Stomach smooth muscle (tissue), 2 donors: ENCODE results near the gene AUP1.

Experiments
- H3K27ac ChIP-seq: one replicate; pipeline ENCODE4 v1.7.0; 2013; ENCODE audit warnings: mild to moderate bottlenecking, low read length, inconsistent platforms
- H3K27me3 ChIP-seq, 2 donors: one replicate each; pipeline ENCODE4 v1.7.0; 2013; ENCODE audit warnings: low read length in 2 of 2; ENCODE audit not compliant: insufficient read depth in 2 of 2, control insufficient read depth in 1 of 2
- H3K36me3 ChIP-seq, 2 donors: one replicate each; pipeline ENCODE4 v1.7.0; 2013; ENCODE audit warnings: low read length in 2 of 2; ENCODE audit not compliant: control insufficient read depth in 2 of 2, insufficient read depth in 2 of 2
- H3K4me1 ChIP-seq: one replicate; pipeline ENCODE4 v1.7.0; 2013; ENCODE audit warnings: low read length; ENCODE audit not compliant: control insufficient read depth, insufficient read depth
- H3K4me3 ChIP-seq, 2 donors: one replicate each; pipeline ENCODE4 v1.7.0; 2013; ENCODE audit warnings: low read length in 2 of 2
- H3K9ac ChIP-seq, 2 donors: one replicate each; pipeline ENCODE4 v1.7.0; 2013; ENCODE audit warnings: low read length in 2 of 2, mild to moderate bottlenecking in 1 of 2
- H3K9me3 ChIP-seq, 2 donors: one replicate each; pipeline ENCODE4 v1.7.0; 2013; ENCODE audit warnings: low read length in 2 of 2; ENCODE audit not compliant: control insufficient read depth in 2 of 2
- donor health status: healthy.
- donor health status: Pancreatic carcinoma.

Gene AUP1

GRCh38 chr2:74556831-74557370, 27.4 kb upstream of the AUP1 start:
- Histone ChIP-seq H3K36me3 (no peaks in the 10 kb centered on the region), H3K27me3 (peaks cover 3 to 7% of the 10 kb centered on the region in 2 donors), H3K4me3 (no peak overlapping the region), H3K4me1 (peaks cover 24% of the 10 kb centered on the region), H3K9me3 (no peaks in the 10 kb centered on the region), H3K27ac (no peak overlapping the region), H3K9ac (no peak overlapping the region)

- Histone ChIP-seq H3K27ac (no peak overlapping the region), H3K4me3 (no peak overlapping the region), H3K4me1 (peaks cover 24% of the 10 kb centered on the region), H3K9ac (no peak overlapping the region), H3K9me3 (no peaks in the 10 kb centered on the region), H3K36me3 (no peaks in the 10 kb centered on the region), H3K27me3 (peaks cover 3% of the 10 kb centered on the region in 2 donors)
Measured at GRCh38 chr2:74556159-74556558, 26.7 kb upstream of the AUP1 start.

GRCh38 chr2:74555610-74556103, 26.2 kb upstream of the AUP1 start:
- Histone ChIP-seq H3K9ac (no peak overlapping the region), H3K4me3 (peak overlapping the region; percentile 25 to 85), H3K27ac (no peak overlapping the region), H3K4me1 (peaks cover 24% of the 10 kb centered on the region), H3K27me3 (peaks cover 3% of the 10 kb centered on the region in 2 donors), H3K9me3 (no peaks in the 10 kb centered on the region), H3K36me3 (no peaks in the 10 kb centered on the region)

- Histone ChIP-seq H3K27me3 (peaks cover 0 to 9% of the 10 kb centered on the region in 2 donors), H3K36me3 (no peaks in the 10 kb centered on the region), H3K4me1 (peaks cover 24% of the 10 kb centered on the region), H3K9me3 (no peaks in the 10 kb centered on the region), H3K9ac (peak overlapping the region; percentile 16 to 58), H3K27ac (peak overlapping the region; percentile 18), H3K4me3 (peak overlapping the region; percentile 25 to 85)
Measured at GRCh38 chr2:74554820-74555531, 25.5 kb upstream of the AUP1 start.

DNA sequence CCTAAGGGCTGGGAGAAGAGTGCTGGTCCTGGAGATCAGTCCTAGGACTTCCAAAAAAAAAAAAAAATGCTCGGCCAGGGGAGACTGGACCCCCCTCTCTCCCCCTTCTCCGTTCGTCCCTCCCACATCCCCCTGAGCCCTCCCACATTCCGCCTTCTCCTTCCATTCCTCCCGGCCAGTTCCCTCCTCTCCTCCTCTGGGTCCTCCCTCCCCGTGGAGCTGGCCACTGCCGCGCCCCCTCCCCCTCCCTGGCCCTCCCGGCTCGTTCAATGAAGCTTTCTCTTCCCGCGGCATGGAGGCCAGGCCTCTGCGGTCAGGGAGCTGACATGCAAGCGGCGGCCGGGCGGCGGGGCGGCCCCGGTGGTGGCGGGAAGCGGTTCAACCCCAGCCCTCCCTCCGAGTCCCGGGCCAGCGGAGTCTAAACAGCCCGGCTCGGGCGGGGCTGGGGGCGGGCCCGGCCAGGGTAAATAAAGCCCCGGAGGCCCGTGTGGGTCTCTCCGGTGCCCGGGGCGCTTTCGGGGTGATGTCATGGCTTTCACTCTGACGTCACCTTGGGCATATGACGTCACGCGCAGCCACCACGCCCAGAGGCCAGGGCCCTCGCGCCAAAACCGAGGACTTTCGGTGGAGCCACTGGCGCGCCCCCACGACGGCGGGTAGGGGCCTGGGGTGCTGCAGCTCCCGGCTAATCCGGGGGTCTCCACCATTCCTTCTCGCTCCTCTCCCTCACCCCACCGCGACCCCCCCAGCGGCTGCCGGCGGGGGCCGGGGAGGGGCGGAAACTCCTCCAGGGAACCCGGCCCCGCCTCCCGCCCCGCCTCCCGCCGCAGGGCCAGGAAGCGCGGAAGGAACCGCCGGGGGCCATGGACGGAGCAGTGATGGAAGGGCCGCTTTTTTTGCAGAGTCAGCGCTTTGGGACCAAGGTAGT, 24.6 kb upstream of the AUP1 start, which contains the start of the genes DOK1 and LOXL3:
TSS of gene DOK1 (plus strand) at position 829 of the 928 bp plus-strand sequence. CDS start at position 864, 35 bp downstream.
TSS of gene LOXL3 (minus strand) at position 51 of the 928 bp plus-strand sequence. CDS start 1,308 bp downstream, outside the sequence.
- peak within 1 kb of the TSS; percentile 25 to 85 for H3K4me3 ChIP-seq
- peaks cover 31% of the 10 kb centered on the region for H3K4me1 ChIP-seq
- H3K9ac ChIP-seq, result peak within 1 kb of the TSS; percentile 16 to 58
- H3K27ac ChIP-seq, result peak within 1 kb of the TSS; percentile 18
- H3K36me3 ChIP-seq, result no peaks in the 10 kb centered on the region
- H3K27me3 ChIP-seq, result peaks cover 0 to 14% of the 10 kb centered on the region in 2 donors
- H3K9me3 ChIP-seq, result no peaks in the 10 kb centered on the region

DNA sequence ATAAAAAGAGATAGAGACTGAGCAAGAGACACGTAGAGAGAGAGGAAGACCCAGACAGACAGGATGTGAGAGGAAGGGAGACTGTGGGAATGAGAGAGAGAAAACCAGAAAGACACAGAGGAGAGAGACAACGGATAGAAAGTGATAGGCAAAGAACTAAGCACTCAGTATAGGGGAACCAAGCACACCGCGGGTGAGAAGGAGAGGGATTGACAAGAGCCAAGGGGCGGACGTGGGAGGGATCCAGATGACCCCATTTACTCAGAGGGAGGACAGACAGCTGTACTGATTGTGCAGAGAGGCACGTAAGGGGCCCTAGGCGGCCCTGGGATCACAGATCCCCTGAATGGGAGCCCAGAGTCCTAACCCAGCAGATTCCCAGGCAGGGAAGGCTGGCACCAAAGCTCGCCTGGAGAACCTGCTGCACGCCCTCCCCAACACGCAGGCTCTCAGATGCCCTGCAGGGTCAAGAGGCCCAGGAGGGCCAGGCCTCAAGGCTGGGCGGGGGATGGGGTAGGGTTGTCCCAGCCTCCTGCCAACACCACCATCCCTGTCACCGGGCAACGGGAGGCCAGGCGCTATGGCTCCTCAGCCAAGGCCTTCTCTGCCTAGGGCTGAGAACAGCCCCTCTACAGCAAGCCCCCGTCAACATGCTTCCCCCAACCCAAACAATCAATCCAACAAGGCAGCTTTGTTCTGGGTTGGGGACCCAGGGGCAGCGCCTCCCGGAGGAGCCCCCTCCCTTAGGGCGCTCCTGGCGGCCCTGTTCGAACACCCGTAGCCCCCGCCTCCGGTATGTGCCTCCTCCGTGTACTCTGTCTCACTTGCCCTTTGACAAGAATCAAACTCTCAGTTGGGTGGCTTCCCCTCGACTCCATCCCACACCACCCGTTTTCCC, 23.7 kb upstream of the AUP1 start:
- H3K9me3 ChIP-seq, result no peaks in the 10 kb centered on the region
- no peak overlapping the region for H3K27ac ChIP-seq
- H3K27me3 ChIP-seq, result peaks cover 0 to 18% of the 10 kb centered on the region in 2 donors
- H3K36me3 ChIP-seq, result no peaks in the 10 kb centered on the region
- peaks cover 40% of the 10 kb centered on the region for H3K4me1 ChIP-seq
- peak overlapping the region; percentile 16 to 36 for H3K9ac ChIP-seq
- H3K4me3 ChIP-seq, result peak overlapping the region; percentile 25 to 85

DNA sequence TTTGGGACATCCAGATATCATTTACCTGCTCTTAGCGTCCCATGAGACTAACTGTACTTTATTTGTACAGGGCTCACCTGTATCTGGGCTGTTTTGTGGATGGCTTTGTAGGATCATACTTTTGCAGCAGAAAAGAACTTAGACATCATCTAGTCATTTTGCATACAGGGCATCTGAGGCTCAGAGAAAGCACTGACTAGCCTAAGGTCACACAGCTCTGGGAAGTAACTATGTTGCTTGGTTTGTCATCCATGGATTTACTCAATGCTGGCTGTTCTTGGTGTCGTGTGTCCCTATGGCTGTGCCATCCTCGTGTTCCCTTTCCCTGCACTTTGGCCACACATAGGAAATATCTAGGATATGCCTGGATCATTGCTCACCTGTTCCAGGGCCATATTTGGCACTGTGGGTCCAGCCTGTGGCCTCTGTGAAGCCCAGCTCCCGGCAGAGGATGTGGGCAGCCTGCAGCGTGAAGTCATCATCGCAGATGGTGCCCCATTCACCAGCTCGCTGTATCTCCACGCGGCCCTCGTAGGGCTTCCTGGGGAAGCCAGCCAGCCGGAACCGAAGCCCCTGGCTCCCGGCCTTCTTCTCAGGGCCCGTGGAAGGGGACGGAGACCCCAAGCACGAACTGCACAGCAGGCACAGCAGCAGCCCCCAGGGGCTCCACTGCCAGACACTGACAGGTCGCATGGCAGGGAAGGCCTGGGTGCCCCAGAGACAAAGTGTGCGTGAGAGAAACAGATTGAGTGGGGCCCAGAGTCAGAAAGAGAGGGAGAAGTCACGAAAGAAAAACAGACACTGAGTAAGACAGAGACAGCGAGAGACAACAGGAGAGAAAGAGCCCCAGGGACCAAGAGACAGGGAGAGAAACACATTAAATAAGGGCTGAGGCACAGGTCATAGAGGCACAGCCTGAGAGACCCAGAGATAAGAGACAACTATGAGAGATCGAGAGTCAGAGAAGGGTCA, 22.7 kb upstream of the AUP1 start:
- Histone ChIP-seq H3K9ac (no peak overlapping the region), H3K4me1 (peaks cover 41% of the 10 kb centered on the region), H3K9me3 (no peaks in the 10 kb centered on the region), H3K27me3 (peaks cover 0 to 18% of the 10 kb centered on the region in 2 donors), H3K4me3 (no peak overlapping the region), H3K27ac (no peak overlapping the region), H3K36me3 (no peaks in the 10 kb centered on the region)

- Histone ChIP-seq H3K9me3 (no peaks in the 10 kb centered on the region), H3K4me1 (peaks cover 41% of the 10 kb centered on the region), H3K27me3 (peaks cover 0 to 18% of the 10 kb centered on the region in 2 donors), H3K36me3 (no peaks in the 10 kb centered on the region), H3K9ac (no peak overlapping the region), H3K27ac (no peak overlapping the region), H3K4me3 (no peak overlapping the region)
Measured at GRCh38 chr2:74551530-74551929, 22.0 kb upstream of the AUP1 start.

GRCh38 chr2:74550231-74550630, 20.7 kb upstream of the AUP1 start:
- H3K4me1 ChIP-seq, result peaks cover 40% of the 10 kb centered on the region
- H3K27ac ChIP-seq, result no peak overlapping the region
- H3K9ac ChIP-seq, result no peak overlapping the region
- no peaks in the 10 kb centered on the region for H3K36me3 ChIP-seq
- peak overlapping the region in 1 of 2 donors; percentile 73 for H3K4me3 ChIP-seq
- peaks cover 0 to 21% of the 10 kb centered on the region in 2 donors for H3K27me3 ChIP-seq
- no peaks in the 10 kb centered on the region for H3K9me3 ChIP-seq
